HS-27A (cell line): ENCODE results near the gene PARD3.

ENCODE experiments used
- DNase-seq: peaks from one replicate; pipeline ENCODE4 v3.0.0-alpha.2; 2012; ENCODE audit warnings: low read depth, missing footprints

PARD3 gene

DNA sequence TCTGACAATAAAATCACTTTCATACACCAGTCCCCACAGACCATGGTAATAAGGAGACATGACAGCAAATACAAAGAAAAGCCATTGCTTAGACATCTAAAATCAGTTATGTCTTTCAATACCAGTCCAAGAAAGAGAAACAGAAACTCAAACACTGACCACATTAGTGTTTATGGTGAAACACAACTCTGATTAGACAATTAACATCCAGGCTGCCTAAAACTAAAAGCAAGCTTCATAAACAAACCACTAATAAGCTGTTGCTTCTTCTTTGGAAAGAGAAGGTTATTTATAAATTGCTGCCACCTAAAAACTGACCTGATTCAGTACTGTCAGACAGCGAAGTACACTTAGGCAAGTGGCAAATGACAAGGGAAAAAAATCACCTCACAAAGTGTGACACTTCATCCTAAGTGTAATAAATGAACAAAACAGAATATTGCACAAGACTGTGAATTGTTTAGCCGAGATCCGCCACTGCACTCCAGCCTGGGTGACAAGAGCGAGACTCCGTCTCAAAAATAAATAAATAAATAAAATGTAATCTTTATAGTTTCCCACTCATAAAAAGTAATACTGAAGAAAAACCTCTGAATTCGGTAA is 277.4 kb downstream of the PARD3 start:
- no peak for DNase-seq

DNA sequence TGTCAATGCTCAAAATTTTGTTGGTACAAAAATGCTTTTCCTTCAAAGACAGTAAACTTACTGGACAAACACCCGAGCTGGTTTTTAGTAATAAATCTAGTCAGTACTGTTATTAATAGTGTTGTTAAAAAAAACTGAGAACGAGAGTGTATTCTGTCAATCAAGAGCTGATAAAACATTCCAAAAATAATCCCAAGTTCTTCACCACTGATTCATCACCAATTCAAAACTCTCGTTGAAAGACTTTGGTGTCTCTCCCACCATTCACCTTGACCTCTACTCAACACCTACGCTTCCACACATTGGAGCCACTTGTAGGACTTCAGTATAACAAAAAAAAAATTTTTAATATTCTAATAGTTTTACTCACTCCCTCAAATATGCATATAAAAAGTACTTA is 279.2 kb downstream of the PARD3 start:
- no peak for DNase-seq

DNA sequence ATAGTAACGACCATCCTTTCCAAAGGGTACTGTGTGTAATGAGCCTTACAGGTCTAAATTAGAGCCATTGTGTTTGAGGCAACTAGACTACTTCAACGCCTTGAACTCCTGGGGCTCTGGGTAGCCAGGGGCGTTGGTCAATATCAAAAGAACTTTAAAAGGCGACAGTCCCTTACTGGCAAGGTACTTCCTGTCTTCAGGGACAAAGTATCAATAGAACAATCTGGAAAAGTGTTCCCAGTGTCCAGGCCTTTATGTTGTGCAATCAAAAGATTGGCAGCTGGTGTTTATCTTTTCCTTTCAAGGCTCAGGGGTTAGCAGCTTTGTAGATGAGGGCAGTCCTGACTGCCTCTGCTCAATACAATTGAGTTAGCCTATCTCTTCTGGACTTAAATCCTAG is 284.3 kb downstream of the PARD3 start:
- DNase-seq = no peak

DNA sequence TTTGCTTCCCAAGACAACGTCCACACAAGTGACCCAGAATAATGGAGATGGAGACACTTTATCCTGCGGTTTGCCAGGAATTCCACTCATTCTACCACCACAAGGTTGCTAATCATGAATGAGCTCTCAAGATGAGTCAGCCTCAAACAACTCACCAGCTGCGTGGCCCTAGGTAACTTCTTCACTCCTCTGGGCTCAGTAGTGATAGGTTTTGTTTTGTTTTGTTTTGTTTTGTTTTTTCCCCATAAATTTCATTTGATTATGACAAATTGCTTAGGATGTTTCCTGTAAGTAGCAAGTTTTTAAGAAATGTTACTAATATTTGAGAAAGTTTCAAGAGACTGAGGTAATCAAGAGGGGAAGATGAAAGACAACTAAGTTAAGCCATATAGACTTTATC is 286.8 kb downstream of the PARD3 start:
- DNase-seq = peak; percentile 81

DNA sequence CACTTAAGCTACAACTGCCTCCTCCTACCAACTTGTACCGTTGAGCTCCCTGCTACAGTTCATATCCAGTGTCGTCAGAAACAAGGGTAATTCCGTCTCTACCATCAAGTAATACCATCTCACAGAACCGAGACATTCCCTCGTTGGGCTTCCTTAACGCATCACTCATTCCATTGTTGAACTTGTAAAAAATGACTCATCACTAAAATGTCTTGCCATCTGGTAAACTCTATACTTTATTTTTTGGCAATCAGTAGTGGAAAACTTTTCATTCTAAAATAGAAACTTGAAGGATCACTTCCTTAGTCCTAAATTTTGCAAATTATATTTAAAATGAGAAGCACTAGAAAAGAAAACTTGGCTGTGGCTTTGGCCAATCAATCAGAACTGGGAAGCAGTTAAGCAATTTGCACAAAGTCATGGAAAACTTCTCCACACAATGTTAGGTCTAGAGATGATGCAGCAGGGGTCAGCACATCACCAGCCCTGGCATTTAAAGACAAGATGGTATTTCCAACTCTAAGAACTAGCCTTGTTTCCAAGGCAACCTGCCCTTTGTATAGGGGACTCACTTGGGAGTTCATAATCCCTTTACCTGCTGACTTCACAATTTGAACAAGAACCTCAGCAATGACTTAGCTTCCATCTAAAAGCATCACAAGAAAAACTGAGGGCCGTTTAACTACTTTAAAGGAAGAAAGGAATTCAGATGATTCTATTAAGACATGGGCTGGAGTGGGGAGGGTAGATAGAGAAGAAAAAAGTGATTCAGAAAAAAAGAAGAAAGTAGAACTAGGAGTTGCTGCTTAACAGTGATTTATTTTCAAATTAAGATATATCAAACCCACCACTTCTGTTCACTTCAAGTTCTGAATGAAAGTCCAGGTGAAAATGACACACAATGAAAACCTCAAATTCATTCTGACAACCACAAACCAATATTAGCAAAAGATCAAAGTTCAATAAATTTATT is 288.1 kb downstream of the PARD3 start:
- peak; percentile 64 for DNase-seq

DNA sequence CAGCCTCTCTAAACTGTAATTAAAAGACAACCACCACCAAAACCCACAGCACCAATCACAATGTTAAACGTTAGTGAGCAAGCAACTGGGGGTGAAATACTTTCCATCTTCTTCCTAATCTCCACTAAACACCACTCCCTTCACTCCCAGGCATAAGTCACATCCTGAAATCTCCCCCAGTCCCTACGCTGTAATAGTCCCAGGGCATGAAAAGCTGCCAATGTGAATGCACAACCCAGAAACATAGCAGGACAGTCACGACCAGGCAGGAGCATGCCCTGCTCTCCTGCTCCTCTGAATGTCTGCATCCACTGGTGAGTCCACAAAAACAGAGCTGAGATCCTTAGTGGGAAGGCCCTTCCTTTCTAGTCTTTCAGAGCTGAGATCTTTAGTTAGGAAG is 288.9 kb downstream of the PARD3 start:
- DNase-seq = peak; percentile 40

DNA sequence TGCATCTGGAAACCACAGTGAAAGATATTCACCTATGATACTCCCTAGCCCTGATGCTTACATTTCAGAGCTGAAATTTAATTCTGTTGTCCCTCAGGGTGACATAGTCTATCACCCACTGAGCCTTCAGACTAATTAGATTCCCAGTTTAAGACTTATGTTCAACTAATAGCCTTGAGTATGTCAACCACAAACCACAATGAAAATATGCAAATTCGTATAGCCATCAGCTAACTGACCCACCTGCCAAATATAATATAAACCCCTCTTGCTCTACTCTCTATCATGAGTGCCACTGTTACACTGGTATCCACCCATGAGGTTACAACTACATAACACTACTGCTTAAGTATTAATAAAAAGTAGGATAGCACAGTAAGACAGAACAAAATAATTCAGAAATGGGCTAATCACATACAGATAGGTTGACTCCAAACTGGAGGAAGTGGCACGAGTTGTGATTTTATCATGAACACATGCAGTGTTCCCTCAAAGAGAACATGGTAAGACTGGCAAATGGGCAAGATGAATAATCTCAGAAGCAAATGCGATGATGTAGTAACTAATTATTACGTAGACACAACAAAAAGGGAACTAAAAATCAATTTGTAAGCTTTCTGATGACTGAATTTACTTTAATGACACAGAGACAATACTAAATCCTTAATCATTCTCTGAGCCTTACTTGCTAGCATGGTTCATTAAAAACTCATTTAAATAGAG is 290.6 kb downstream of the PARD3 start:
- DNase-seq = no peak

DNA sequence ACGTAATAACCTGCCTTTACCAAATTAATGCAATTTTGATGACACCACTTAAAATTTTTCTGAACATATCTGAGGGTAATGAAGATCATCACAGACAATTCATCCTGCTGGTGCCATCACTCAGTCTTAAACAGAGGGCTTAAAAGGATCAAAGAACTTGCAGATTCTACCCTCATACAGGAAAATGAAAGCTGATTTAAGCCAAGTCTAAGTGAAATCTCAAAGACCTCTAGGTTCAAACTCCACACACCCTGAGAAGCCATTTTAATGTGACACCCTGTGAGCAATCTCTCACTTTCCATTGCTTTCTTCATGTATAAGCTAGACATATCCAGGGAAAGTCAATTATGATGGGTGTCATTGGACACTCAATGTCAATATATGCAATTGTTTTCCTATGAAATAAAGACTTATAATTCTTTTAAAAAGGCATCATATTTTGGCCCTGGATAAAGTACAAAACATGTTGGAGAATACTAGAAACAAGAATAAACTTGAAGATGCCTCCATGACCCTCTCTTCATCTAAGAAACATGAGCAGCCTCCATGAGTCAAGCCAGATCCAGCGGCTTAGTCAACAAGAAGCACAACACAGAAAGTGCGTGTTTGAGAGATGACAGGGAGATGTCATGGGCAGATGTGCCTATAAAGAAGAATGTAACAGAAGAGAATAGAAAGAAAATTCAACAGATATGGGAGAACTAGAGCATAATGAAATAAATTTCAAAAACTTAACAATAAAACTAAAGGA is 291.9 kb downstream of the PARD3 start:
- DNase-seq = no peak

DNA sequence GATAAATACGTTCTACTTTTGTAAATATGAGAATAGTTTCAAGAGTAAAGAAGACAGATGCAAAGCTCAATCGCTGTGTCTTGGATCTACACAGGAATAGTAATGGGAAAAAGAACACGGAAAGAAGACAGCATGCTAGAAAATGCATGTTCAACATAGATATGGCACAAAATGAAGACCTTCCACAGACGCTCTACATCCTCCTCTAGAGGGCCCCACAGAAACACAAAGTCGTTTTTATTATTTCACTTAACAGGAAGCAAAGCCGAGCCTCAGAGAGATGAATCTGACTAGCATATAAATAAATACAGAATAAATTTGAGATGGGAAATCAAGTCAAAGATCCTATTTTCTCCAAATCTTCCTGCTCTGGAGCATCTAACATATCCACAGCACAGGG is 292.6 kb downstream of the PARD3 start:
- DNase-seq = no peak

DNA sequence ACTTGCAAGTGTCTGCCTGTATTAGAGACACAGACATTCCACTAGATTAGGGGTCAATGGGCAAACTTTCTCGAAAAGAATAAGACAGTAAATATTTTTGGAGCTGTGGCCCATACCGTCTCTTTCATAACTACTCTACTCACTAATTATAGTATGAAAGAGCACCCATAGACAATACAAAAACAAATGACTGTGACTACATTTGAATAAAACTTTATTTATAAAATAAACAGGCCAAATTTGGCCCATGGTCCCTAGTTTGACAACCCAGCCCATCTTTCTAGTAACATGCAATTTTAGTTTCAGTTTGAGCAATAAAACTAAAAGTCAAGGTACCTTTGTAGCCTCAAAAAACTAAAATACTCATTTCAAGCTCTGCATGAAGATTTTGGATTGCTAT is 294.6 kb downstream of the PARD3 start:
- DNase-seq = no peak

DNA sequence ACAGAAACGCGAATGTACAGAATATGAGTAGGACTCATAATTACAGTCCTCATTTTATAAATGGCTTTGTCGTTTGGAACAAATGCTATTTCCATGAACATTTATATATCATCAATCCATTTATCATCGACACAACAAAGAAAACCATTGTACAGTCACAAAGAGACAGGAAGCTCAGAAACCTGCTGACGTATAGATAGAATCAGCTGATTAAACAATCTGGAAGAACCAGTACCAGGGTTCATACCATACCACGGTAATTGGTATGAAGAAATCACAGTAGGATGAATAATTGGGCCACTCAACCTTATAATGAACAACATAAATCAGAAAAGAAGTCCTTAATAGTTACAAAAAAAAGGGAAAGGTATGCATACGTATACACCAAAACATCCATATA is 295.0 kb downstream of the PARD3 start:
- DNase-seq = no peak

DNA sequence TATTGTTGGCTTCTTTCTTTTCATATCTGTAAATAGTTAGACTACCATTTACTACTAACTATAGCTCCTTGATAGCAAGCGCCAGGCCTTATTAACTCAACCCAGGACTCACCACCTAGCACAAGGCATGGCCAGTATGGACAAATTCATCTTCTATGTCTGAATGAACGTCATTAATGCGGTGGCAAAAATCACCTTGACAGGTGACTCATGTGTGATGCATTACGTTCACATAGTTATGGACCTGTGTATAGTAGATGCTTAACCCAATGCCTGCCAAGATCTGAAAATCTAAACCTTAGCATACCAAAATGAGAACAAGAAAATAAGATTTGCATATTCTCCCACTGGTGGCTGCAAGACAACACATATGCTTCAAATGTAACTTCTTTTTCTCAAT is 300.8 kb downstream of the PARD3 start:
- no peak for DNase-seq

DNA sequence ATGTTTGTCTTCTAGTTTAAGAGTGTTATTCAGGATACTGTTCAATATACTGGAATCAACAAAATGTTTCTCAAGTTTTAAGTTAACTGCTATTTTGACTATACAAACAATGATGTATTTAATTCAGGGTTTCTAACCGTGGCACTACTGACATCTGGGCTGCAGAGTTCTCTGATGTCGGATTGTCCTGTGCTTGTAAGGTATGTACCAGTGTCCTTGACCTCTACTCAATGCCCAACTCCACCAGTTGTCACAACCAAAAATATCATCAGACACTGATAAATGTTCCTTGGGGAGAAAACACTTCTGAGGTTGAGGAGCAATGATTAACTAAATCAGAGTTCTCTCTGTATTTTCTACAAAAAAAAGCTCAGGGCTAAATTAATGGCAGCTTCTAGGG is 301.5 kb downstream of the PARD3 start:
- DNase-seq = no peak

DNA sequence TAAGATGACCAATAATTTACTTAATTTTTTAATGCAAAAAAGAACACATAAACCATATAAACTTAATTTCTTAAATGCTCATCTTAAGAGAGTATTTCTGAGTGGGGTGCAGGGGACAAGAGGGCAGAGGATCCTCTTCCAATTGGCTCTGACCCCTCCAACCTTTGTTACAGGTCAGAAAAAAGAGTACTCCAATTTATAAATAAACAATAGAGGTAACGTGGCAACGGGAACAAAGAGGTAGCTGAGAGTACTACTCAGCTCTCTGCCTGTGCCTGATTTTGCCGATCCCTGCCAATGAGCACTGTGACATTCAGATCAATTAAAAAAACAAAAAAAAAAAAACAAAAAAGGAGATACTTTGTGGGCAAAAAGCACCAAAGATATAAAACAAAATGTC is 307.9 kb downstream of the PARD3 start:
- DNase-seq = no peak

DNA sequence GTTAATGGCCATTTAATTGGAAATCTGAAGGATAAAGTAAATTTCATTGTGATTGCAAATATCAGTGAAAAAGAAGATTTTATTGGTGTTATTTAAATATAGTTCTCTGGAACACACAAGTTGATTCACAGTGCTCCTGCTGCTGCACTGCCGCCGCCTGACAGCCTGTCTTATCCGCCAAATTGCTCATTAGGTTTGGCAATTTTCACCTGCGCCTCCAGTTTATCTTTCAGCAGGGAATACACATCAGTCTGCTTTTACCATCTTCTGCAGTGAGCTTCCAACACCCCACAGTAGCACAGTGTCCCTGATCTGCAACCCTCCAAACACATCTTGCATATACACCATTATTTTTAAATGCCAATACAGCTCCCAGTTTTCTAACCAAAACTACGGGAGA is 308.3 kb downstream of the PARD3 start:
- no peak for DNase-seq

DNA sequence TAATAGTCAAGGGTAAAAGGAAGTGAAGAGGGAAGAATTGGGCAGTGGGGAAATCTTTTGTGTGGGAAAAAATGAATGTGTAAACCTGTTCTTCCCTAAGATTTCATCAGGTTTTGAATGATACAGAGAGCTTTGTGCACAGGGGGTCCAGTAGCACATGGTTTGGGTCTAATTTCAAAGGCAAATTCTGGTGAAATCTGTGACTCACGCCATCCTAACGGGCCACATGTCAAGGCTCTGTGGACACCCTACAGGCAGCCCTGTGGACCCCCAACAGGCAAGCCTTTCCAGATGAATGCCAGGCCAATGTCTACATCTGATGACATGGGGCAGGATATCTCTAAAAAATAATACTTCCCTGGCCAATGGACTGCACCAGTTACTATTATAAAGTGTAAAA is 309.8 kb downstream of the PARD3 start:
- no peak for DNase-seq

DNA sequence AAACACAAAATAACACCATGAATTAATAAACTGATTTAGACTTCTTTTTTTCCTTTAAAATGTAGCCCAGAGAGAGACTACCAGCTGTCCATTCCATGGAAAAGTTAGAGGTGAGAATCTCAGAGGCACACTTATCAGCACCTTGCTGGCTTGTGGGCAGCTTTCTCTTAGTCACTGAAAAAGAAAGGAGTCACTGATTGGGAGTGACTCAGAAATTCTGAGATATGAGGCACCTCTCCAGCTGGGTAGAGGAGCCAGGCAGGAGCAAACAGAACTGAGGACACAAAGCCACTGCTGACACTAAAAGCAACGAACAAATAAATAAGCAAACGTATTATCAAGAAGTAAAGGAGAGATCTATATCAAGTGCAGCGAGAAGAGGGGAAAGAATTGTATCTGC is 310.6 kb downstream of the PARD3 start:
- no peak for DNase-seq

DNA sequence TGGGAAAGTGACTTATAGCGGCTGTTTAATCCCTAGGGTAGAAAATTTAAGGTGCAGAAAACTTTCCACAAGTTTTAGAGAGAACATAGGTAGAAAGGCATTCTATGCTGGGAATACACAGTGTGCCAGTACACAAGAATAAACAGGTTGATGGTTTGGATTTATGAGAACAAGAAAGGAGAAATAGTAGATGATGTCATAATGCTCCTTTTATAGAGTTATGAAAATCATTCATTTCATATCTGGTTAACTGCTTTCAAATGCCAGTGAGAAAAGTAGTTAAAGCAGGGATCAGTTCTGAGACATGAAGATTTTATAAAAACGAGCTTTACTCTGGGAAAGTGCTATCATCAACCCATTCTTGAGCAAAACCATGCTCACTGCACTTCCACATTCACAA is 311.4 kb downstream of the PARD3 start:
- no peak for DNase-seq

DNA sequence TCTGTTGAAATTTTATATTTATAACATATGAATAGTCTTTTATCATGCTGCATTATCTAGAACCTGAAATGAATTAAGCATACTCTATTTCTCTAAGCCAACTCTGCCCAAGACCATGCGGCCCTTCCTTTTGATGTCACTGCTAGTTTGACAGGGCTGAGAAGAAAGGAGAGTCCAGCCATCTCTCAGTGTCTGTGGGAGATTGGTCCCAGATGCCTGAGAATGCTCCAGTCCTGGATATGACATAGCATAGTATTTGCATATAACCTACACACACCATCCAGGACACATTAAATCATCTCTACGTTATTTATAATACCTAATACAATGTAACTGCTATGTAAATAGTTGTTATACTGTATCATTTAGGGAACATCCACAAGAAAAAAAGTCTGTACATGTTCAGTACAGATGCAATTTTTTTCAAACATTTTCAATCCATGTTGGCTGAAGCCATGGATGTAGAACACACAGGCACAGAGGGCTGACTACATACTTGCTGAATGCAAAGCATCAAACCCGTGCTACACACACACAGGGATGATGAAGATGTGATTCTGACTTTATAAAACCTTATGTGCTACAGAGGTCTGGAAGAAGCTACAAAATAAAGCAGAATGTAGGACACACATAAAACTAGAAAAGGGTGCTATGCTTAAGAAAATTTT is 315.4 kb downstream of the PARD3 start:
- DNase-seq = no peak

DNA sequence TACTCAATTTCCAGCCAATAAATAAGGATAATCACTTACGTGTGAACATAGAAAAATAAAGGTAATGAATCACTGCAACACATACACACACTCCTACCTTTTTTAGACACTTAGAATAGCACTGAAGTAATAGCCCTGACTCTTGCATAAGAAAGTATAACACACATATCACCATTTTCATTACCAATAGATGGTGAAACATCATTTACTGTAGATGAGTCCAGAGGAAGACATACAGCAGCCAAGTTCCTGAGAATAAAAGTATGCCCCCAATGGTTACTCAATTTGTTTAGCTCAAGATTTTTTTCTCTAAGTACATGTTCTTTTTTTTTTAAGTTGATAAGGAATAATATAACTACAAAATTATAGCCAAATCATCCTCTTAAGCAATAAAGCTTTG is 316.3 kb downstream of the PARD3 start:
- no peak for DNase-seq

DNA sequence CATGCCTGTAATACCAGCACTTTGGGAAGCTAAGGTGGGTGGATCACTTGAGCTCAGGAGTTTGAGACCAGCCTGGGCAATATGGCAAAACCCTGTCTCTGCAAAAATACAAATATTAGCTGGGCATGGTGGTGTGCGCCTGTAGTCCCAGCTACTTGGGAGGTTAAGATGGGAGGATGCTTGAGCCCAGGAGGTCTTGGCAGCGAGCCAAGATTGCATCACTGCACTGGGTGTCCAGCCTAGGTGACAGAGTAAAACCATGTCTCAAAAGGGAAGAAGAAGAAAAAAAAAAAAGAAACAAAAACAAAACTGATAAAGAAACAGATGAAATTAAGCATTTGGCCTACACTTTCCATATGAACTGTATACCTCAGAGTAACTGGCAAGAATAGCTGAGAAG is 319.2 kb downstream of the PARD3 start:
- no peak for DNase-seq

DNA sequence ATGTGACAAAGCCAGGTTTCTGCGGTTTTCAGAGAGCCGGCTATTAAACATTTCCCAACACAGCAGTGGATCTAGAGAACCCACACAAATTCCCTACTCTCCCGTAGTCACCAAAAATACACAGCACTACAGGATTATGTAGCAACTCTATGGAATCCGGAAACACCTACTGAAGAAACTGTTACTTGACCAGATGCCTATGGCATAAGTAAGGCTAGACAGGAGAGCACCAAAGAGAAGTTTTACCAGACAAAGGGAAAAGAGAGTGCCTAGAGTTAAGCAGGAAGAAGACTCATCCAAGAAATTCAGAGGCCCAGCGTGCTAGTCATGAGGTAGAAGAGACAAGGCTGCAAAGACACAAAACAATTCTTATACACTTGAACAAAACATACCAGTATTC is 321.1 kb downstream of the PARD3 start:
- no peak for DNase-seq
